GM23248 (cell line): ENCODE results near the gene RSAD2. TPM values are rescaled to one million over a fixed set of nuclear protein-coding genes. Genes with fewer than 3 reads are reported as not detected.
"Not testable (repeated sequence)": the region's sequence is repeated elsewhere in the genome, so short reads cannot be mapped to it uniquely, and the experiment has no call there.

Experiments used
- DNase-seq: peaks from one replicate; pipeline ENCODE4 v3.0.0-alpha.2; 2015
- H2AFZ ChIP-seq: fragments of 200-600 bp; sonication (generic); 2 replicates; pipeline ENCODE4 v1.6.1; 2016; ENCODE audit warnings: antibody characterized with exemption
- H3F3A ChIP-seq: fragments of 200-600 bp; sonication (generic); 2 replicates; pipeline ENCODE4 v1.6.1; 2016; ENCODE audit warnings: mild to moderate bottlenecking, antibody characterized with exemption, mixed run types; ENCODE audit not compliant: insufficient read depth
- H3K27ac ChIP-seq: fragments of 200-600 bp; sonication (generic); 2 replicates; pipeline ENCODE4 v1.5.1; 2016; ENCODE audit warnings: mild to moderate bottlenecking
- H3K27me3 ChIP-seq: fragments of 200-600 bp; sonication (generic); replicated peaks from 2 replicates; pipeline ENCODE4 v1.6.1; 2016; ENCODE audit warnings: mild to moderate bottlenecking; ENCODE audit not compliant: insufficient read depth
- H3K36me3 ChIP-seq: fragments of 200-600 bp; sonication (generic); 2 replicates; pipeline ENCODE4 v1.6.1; 2016; ENCODE audit warnings: low read depth, mild to moderate bottlenecking
- H3K4me1 ChIP-seq: fragments of 200-600 bp; sonication (generic); 2 replicates; pipeline ENCODE4 v1.6.1; 2016; ENCODE audit warnings: mild to moderate bottlenecking; ENCODE audit not compliant: insufficient read depth
- H3K4me2 ChIP-seq: fragments of 200-600 bp; sonication (generic); one replicate; pipeline ENCODE4 v1.6.1; 2016; ENCODE audit warnings: mild to moderate bottlenecking; ENCODE audit not compliant: unreplicated experiment
- H3K4me3 ChIP-seq: fragments of 200-600 bp; sonication (generic); 2 replicates; pipeline ENCODE4 v1.5.1; 2016; ENCODE audit warnings: mild to moderate bottlenecking
- H3K79me2 ChIP-seq: fragments of 200-600 bp; sonication (generic); 2 replicates; pipeline ENCODE4 v1.6.1; 2016; ENCODE audit warnings: mild to moderate bottlenecking; ENCODE audit not compliant: insufficient read depth
- H3K9ac ChIP-seq: fragments of 200-600 bp; sonication (generic); 2 replicates; pipeline ENCODE4 v1.6.1; 2016; ENCODE audit warnings: mild to moderate bottlenecking
- H3K9me2 ChIP-seq: fragments of 200-600 bp; sonication (generic); 2 replicates; pipeline ENCODE4 v1.6.1; 2016; ENCODE audit warnings: mixed run types, mild to moderate bottlenecking, moderate library complexity; ENCODE audit not compliant: insufficient read depth
- H3K9me3 ChIP-seq: fragments of 200-600 bp; sonication (generic); one replicate; pipeline ENCODE4 v1.6.1; 2017; ENCODE audit warnings: low read depth
- H4K20me1 ChIP-seq: fragments of 200-600 bp; sonication (generic); 2 replicates; pipeline ENCODE4 v1.6.0; 2016; ENCODE audit not compliant: insufficient read depth
- EZH2 ChIP-seq: fragments of 200-600 bp; sonication (generic); IDR thresholded peaks from 2 replicates; pipeline ENCODE4 v1.6.1; 2018; ENCODE audit warnings: antibody characterized with exemption, mild to moderate bottlenecking; ENCODE audit not compliant: insufficient read depth, poor library complexity, severe bottlenecking
- EZH2phosphoT487 ChIP-seq: fragments of 200-600 bp; sonication (generic); IDR thresholded peaks from 2 replicates; pipeline ENCODE4 v1.6.1; 2018; ENCODE audit warnings: antibody characterized with exemption, moderate library complexity, mild to moderate bottlenecking, low read depth; ENCODE audit not compliant: insufficient read depth
- WGBS, 2 experiments: methylation state at CpG; one replicate each; pipeline ENCODE4 v1.1.6; 2015 to 2017; ENCODE audit warnings: low lambda C conversion rate in 2 of 2, low coverage in 1 of 2; ENCODE audit errors: missing lambda C conversion rate in 2 of 2; 5-methylcytosine and 5-hydroxymethylcytosine counted together
- in situ Hi-C: fragments of 300-500 bp; cut with MboI; formaldehyde crosslinking; loops from 2 replicates; pipeline ENCODE4 v1.15.0; 2020
- polyA plus RNA-seq: library from polyadenylated mRNA; unstranded; fragments of >200 nt; fragmentation: Nextera tagmentation; extraction: Ambion mirVana; gene quantifications from 2 replicates; pipeline ENCODE4 v1.2.1, GENCODE V29; 2016
- total RNA-seq: library from RNA; depleted of rRNA; stranded (reverse); fragments of >200 nt; shearing (Covaris generic); gene quantifications from 2 replicates; pipeline ENCODE4 v1.2.3, GENCODE V29; 2014

RSAD2 gene
- total and polyA plus RNA-seq, 2 experiments from 2014 or later: not detected

DNA sequence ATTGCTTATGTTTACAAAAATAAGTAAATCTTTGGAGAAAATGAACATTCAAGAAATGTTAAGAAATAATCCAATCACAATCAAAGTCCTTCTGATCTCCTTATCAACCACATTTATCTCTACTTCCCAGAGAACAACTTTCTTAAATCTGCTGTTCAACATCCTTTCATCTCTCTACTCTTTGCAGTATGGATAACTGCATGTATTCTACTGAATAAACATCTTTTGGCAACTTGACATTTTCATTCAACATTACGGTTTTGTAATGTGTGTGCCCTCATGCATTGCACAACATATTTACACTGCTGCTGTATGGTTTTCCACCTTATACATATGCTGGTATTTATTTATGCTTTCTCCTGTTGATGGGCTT is 21.0 kb upstream of the RSAD2 start:
- Histone ChIP-seq H4K20me1 (no peaks in the 10 kb centered on the region), H3K4me2 (no peak overlapping the region), H3K27me3 (no peaks in the 10 kb centered on the region), H3K36me3 (no peaks in the 10 kb centered on the region), H3K9me3 (no peaks in the 10 kb centered on the region), H3K4me3 (no peak overlapping the region), H3K9ac (no peak overlapping the region), H3K79me2 (no peaks in the 10 kb centered on the region), H3K27ac (no peak overlapping the region), H3K9me2 (no peaks in the 10 kb centered on the region), H2AFZ (no peak overlapping the region), H3F3A (no peaks in the 10 kb centered on the region), H3K4me1 (no peaks in the 10 kb centered on the region)
- TF ChIP-seq EZH2phosphoT487: no peak
- TF ChIP-seq EZH2: no peak
- no peak for DNase-seq
- WGBS, 2 experiments: 68 to 80% methylated on average over 1 of the region's 1 CpG
- in situ Hi-C loops: no loop called here

DNA sequence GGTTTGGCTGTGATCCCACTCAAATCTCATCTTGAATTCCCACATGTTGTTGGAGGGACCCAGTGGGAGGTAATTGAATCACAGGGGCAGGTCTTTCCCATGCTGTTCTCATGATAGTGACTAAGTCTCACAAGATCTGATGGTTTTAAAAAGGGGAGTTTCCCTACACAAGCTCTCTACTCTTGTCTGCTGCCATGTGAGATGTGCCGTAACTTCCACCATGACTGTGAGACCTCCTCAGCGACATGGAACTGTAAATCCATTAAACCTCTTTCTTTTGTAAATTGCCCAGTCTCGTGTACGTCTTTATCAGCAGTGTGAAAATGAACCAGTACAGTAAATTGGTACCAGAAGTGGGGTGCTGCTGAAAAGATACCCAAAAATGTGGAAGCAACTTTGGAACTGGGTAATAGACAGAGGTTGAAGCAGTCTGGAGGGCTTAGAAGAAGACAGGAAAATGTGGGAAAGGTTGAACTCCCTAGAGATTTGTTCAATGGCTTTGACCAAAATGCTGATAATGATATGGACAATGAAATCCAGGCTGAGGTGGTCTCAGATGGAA is 19.0 kb upstream of the RSAD2 start:
- in situ Hi-C loops: not testable (repeated sequence)
- 85 to 89% methylated on average over 4 of the region's 4 CpGs for WGBS, 2 experiments

DNA sequence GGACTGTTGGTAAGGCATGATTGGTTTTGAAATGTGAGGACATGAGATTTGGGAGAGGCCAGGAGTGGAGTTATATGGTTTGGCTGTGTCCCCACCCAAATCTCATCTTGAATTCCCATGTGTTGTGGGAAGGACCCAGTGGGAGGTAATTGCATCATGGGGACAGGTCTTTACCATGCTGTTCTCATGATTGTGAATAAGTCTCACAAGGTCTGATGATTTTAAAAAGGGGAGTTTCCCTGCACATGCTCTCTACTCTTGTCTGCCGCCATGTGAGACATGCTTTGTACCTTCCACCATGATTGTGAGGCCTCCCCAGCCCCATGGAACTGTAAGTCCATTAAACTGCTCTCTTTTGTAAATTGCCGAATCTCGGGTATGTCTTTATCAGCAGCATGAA is 17.3 kb upstream of the RSAD2 start:
- no peak for DNase-seq
- Histone ChIP-seq H3K79me2 (no peaks in the 10 kb centered on the region), H3K27me3 (peaks cover 12% of the 10 kb centered on the region; the same call in 1 of the 2 replicates), H3K4me3 (no peak overlapping the region), H2AFZ (no peak overlapping the region), H3K9me3 (no peaks in the 10 kb centered on the region), H3K4me1 (no peaks in the 10 kb centered on the region), H3K36me3 (no peaks in the 10 kb centered on the region), H3K4me2 (no peak overlapping the region), H4K20me1 (no peaks in the 10 kb centered on the region), H3F3A (no peaks in the 10 kb centered on the region), H3K9ac (no peak overlapping the region), H3K9me2 (no peaks in the 10 kb centered on the region), H3K27ac (no peak overlapping the region)
- TF ChIP-seq EZH2phosphoT487: no peak
- no peak for TF ChIP-seq EZH2
- in situ Hi-C loops: no loop called here
- WGBS, 2 experiments: 71 to 84% methylated on average over 3 of the region's 3 CpGs

More for the DNA sequence above, 19.0 kb upstream of the RSAD2 start:
- H3F3A ChIP-seq, H3K4me3 ChIP-seq, H3K36me3 ChIP-seq, H3K9me3 ChIP-seq, H3K27ac ChIP-seq, DNase-seq, H3K4me1 ChIP-seq, H3K27me3 ChIP-seq, H2AFZ ChIP-seq, H4K20me1 ChIP-seq, H3K9me2 ChIP-seq, H3K79me2 ChIP-seq, H3K4me2 ChIP-seq, H3K9ac ChIP-seq: not testable (repeated sequence)

DNA sequence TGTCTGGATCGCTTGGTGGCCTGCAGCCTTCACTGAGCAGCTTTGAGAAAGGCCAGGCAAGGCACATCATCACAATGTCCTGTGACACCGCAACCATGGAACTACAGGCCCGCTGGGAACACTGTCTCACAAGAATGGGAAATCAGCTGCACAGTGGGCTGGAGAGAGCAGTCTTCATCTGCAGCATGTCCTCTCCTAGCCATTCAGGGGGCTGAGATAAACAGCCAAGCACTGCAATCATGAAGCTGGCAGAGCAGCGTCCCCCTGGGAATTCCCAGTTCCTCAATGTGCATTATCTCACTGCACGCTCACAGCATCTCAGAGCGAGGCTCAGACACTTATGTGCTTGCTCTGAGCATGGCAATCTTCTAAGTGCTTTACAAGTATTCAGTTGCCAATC is 13.8 kb upstream of the RSAD2 start:
- H3F3A ChIP-seq: no peaks in the 10 kb centered on the region
- no peaks in the 10 kb centered on the region for H3K4me1 ChIP-seq
- no peaks in the 10 kb centered on the region for H3K36me3 ChIP-seq
- DNase-seq: peak; percentile 3
- H3K79me2 ChIP-seq: no peaks in the 10 kb centered on the region
- no peaks in the 10 kb centered on the region for H3K9me3 ChIP-seq
- H2AFZ ChIP-seq: no peak overlapping the region
- no peak overlapping the region for H3K27ac ChIP-seq
- in situ Hi-C loops: no loop called here
- 84 to 89% methylated on average over 6 of the region's 6 CpGs for WGBS, 2 experiments
- no peak overlapping the region for H3K9ac ChIP-seq
- H3K27me3 ChIP-seq: peaks cover 37% of the 10 kb centered on the region
- no peaks in the 10 kb centered on the region for H3K9me2 ChIP-seq
- H4K20me1 ChIP-seq: no peaks in the 10 kb centered on the region
- no peak overlapping the region for H3K4me3 ChIP-seq
- no peak overlapping the region for H3K4me2 ChIP-seq
- no peak for TF ChIP-seq EZH2
- TF ChIP-seq EZH2phosphoT487: no peak

DNA sequence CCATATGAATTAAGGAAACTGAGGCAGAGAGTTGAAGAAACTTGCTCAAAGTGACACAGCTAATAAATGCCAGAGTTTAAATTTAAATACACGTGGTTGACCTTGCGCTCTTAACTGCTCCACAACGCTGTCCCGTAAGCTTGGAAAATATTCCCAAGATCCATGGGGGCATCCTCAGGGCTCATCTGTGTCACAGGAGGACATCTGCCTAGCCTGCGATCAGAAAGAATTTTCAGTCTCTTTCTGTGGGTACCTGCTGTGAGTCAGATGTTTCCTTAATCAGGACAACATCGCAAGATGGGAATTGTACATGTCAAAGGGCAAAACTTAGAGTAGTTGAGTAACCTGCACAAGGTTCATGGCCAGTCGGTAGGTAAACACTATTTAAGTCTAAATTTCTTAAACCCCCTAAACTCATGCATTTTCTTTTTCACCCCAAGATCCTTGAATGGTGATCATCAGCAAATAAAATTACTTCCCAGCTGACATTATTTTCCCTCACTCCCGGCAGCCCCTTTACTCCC is 13.3 kb upstream of the RSAD2 start:
- H2AFZ ChIP-seq: no peak overlapping the region
- H3K4me3 ChIP-seq: no peak overlapping the region
- in situ Hi-C loops: no loop called here
- no peaks in the 10 kb centered on the region for H3K4me1 ChIP-seq
- no peak overlapping the region for H3K4me2 ChIP-seq
- H3K9me3 ChIP-seq: no peaks in the 10 kb centered on the region
- no peaks in the 10 kb centered on the region for H4K20me1 ChIP-seq
- no peak overlapping the region for H3K27ac ChIP-seq
- no peak for DNase-seq
- H3K36me3 ChIP-seq: no peaks in the 10 kb centered on the region
- no peak overlapping the region for H3K9ac ChIP-seq
- H3K9me2 ChIP-seq: no peaks in the 10 kb centered on the region
- peaks cover 39% of the 10 kb centered on the region for H3K27me3 ChIP-seq
- no peaks in the 10 kb centered on the region for H3F3A ChIP-seq
- no peaks in the 10 kb centered on the region for H3K79me2 ChIP-seq
- 73% methylated on average over 8 of the region's 8 CpGs for WGBS, 2 experiments
- TF ChIP-seq EZH2phosphoT487 (no peak), EZH2 (no peak)
